HepG2 (cell line): ENCODE results near the gene C22orf42. TPM values are rescaled to one million over a fixed set of nuclear protein-coding genes. Genes with fewer than 3 reads are reported as not detected.

Experiments
- EEA1 ChIP-seq: sonication (generic); formaldehyde crosslinking; IDR thresholded peaks from 2 replicates; pipeline ENCODE4 v1.5.1; 2020; ENCODE audit warnings: mild to moderate bottlenecking, missing genetic modification reagents, borderline replicate concordance
- EED ChIP-seq: sonication (generic); formaldehyde crosslinking; IDR thresholded peaks from 2 replicates; pipeline ENCODE4 v1.5.0; 2020; ENCODE audit warnings: mild to moderate bottlenecking, missing genetic modification reagents
- GFI1 ChIP-seq: sonication (generic); formaldehyde crosslinking; IDR thresholded peaks from 2 replicates; pipeline ENCODE4 v1.5.0; 2020; ENCODE audit warnings: missing genetic modification reagents, mild to moderate bottlenecking, borderline replicate concordance
- NAIF1 ChIP-seq: sonication (generic); formaldehyde crosslinking; IDR thresholded peaks from 2 replicates; pipeline ENCODE4 v1.5.0; 2020; ENCODE audit warnings: mild to moderate bottlenecking, missing genetic modification reagents, borderline replicate concordance
- PTBP1 ChIP-seq: fragments of 200-400 bp; formaldehyde crosslinking; IDR thresholded peaks from 2 replicates; pipeline ENCODE4 v1.6.1; 2018; ENCODE audit warnings: low read length, low read depth; ENCODE audit not compliant: poor library complexity, severe bottlenecking
- SKIL ChIP-seq: sonication (generic); formaldehyde crosslinking; IDR thresholded peaks from 2 replicates; pipeline ENCODE4 v1.8.0; 2022; ENCODE audit warnings: missing genetic modification reagents, mild to moderate bottlenecking, moderate library complexity, borderline replicate concordance
- TBX3 ChIP-seq: fragments of 450-650 bp; IDR thresholded peaks from 2 replicates; pipeline ENCODE4 v1.6.1; 2017; ENCODE audit warnings: antibody characterized with exemption, mild to moderate bottlenecking, inconsistent platforms, borderline replicate concordance
- TCF12 ChIP-seq, 2 experiments: fragments of 450-650 bp in 1 of 2; sonication (generic) in 1 of 2; formaldehyde crosslinking in 1 of 2; IDR thresholded peaks; 2 replicates each; pipeline versions ENCODE4 v1.6.1 to v1.8.0; 2017 to 2022; ENCODE audit warnings: antibody characterized with exemption in 1 of 2, mild to moderate bottlenecking in 1 of 2, missing genetic modification reagents in 1 of 2, moderate library complexity in 1 of 2
- THAP11 ChIP-seq: IDR thresholded peaks from 2 replicates; pipeline ENCODE4 v1.6.1; 2016; ENCODE audit warnings: missing biosample characterization, missing genetic modification reagents
- U2AF2 ChIP-seq: fragments of 200-400 bp; formaldehyde crosslinking; IDR thresholded peaks from 2 replicates; pipeline ENCODE4 v1.6.1; 2017; ENCODE audit warnings: low read depth, mild to moderate bottlenecking, low read length
- ZNF343 ChIP-seq: sonication (generic); formaldehyde crosslinking; IDR thresholded peaks from 2 replicates; pipeline ENCODE4 v1.4.0; 2020; ENCODE audit warnings: mild to moderate bottlenecking, missing genetic modification reagents
- ZNF574 ChIP-seq: sonication (generic); formaldehyde crosslinking; IDR thresholded peaks from 2 replicates; pipeline ENCODE4 v1.4.0; 2020; ENCODE audit warnings: missing genetic modification reagents
- ZNF724P ChIP-seq: sonication (generic); formaldehyde crosslinking; IDR thresholded peaks from 2 replicates; pipeline ENCODE4 v1.8.0; 2022; ENCODE audit warnings: missing genetic modification reagents, borderline replicate concordance
- ZNF773 ChIP-seq: sonication (generic); formaldehyde crosslinking; IDR thresholded peaks from 2 replicates; pipeline ENCODE4 v1.4.0; 2020; ENCODE audit warnings: missing genetic modification reagents, borderline replicate concordance
- ZNF883 ChIP-seq: sonication (generic); formaldehyde crosslinking; IDR thresholded peaks from 2 replicates; pipeline ENCODE4 v1.5.1; 2020; ENCODE audit warnings: mild to moderate bottlenecking, missing genetic modification reagents; ENCODE audit errors: not compliant biosample characterization
- ZSCAN21 ChIP-seq: sonication (generic); formaldehyde crosslinking; IDR thresholded peaks from 2 replicates; pipeline ENCODE4 v1.8.0; 2022; ENCODE audit warnings: mild to moderate bottlenecking, missing genetic modification reagents, moderate library complexity, borderline replicate concordance
- polyA plus RNA-seq, 8 experiments: library from polyadenylated mRNA; depleted of rRNA in 3 of 8; stranded (reverse) in 7 of 8; unstranded in 1 of 8; fragments of >200 nt; fragmentation: Illumina TruSeq in 4 of 8; extraction: Trizol in 4 of 8; gene quantifications; 2 replicates each; pipeline versions ENCODE4 v1.2.1 to v1.2.3, GENCODE V29; 2011 to 2016; ENCODE audit warnings: low read depth in 4 of 8, missing spikeins in 1 of 8, mixed read lengths in 1 of 8; ENCODE audit not compliant: insufficient read depth in 1 of 8
- total RNA-seq, 5 experiments: library from RNA; depleted of rRNA; stranded (reverse); fragments of >200 nt; fragmentation: Illumina TruSeq; extraction: Trizol; gene quantifications; 2 replicates each; pipeline ENCODE4 v1.2.3, GENCODE V29; 2016; ENCODE audit warnings: low read depth in 1 of 5
- TF ChIP-seq, protein P1 (sequence below), 2 experiments: sonication (generic) in 1 of 2; formaldehyde crosslinking in 1 of 2; IDR thresholded peaks; 2 replicates each; pipeline versions ENCODE4 v1.4.0 to v1.6.1; 2016 to 2020; ENCODE audit warnings: borderline replicate concordance in 1 of 2, low read depth in 1 of 2, mild to moderate bottlenecking in 1 of 2, missing genetic modification reagents in 1 of 2

Gene C22orf42
- total and polyA plus RNA-seq, 2 of the 13 experiments (the other 11 are each of a cell fraction or from before 2014, with no cell fraction given), result not detected

- no peak; the same call in 1 of the 2 replicates for TF ChIP-seq ZNF574 (CRISPR knock-in tag)
- TF ChIP-seq ZNF343, result no peak
- no peak for TF ChIP-seq PTBP1
- no peak for TF ChIP-seq THAP11 (CRISPR knock-in tag)
- TF ChIP-seq TBX3, result peak; percentile 17; the same call in 1 of the 2 replicates
- TF ChIP-seq ZNF724P (CRISPR knock-in tag), result no peak
- no peak for TF ChIP-seq U2AF2
- TF ChIP-seq, protein P1, sequence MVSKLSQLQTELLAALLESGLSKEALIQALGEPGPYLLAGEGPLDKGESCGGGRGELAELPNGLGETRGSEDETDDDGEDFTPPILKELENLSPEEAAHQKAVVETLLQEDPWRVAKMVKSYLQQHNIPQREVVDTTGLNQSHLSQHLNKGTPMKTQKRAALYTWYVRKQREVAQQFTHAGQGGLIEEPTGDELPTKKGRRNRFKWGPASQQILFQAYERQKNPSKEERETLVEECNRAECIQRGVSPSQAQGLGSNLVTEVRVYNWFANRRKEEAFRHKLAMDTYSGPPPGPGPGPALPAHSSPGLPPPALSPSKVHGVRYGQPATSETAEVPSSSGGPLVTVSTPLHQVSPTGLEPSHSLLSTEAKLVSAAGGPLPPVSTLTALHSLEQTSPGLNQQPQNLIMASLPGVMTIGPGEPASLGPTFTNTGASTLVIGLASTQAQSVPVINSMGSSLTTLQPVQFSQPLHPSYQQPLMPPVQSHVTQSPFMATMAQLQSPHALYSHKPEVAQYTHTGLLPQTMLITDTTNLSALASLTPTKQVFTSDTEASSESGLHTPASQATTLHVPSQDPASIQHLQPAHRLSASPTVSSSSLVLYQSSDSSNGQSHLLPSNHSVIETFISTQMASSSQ (IDR thresholded peaks at IDR 0.05; ENCODE audit: low read depth), result no peak
- TF ChIP-seq, protein P1 (CRISPR knock-in tag; IDR thresholded peaks at IDR 0.05; ENCODE audit: borderline replicate concordance), result no peak
- no peak for TF ChIP-seq TCF12 (IDR thresholded peaks at IDR 0.05)
- no peak for TF ChIP-seq TCF12 (CRISPR knock-in tag; IDR thresholded peaks at IDR 0.05)
- TF ChIP-seq EEA1 (CRISPR knock-in tag), result 0 out of 2 replicates have a peak, but pooled peaks have one; percentile 43
- TF ChIP-seq ZNF883, result peak; percentile 48
- TF ChIP-seq ZNF773, result no peak
- no peak for TF ChIP-seq NAIF1 (CRISPR knock-in tag)
- no peak for TF ChIP-seq EED (CRISPR knock-in tag)
- 0 out of 2 replicates have a peak, but pooled peaks have one; percentile 34 for TF ChIP-seq ZSCAN21 (CRISPR knock-in tag)
- no peak for TF ChIP-seq SKIL
- TF ChIP-seq GFI1 (CRISPR knock-in tag), result no peak
Observed at GRCh38 chr22:32206774-32207758, 48.0 kb upstream of the C22orf42 start (continued).
